K562 (cell line): ENCODE results near the gene PLPPR1. TPM values are rescaled to one million over a fixed set of nuclear protein-coding genes. Genes with fewer than 3 reads are reported as not detected.

Experiments
- BCL6 ChIP-seq: fragments of 250-450 bp; sonication (Bioruptor Pico); IDR thresholded peaks from 2 replicates; pipeline ENCODE4 v1.4.0; 2020
- CBX3 ChIP-seq, 2 experiments: IDR thresholded peaks; 1 replicate in 1 of 2; 2 replicates in 1 of 2; pipeline ENCODE4 v1.6.1; 2012; ENCODE audit warnings: inconsistent platforms in 2 of 2, low read length in 2 of 2, borderline replicate concordance in 1 of 2, control low read depth in 1 of 2
- GTF2F1 ChIP-seq: IDR thresholded peaks from 2 replicates; pipeline ENCODE4 v1.6.1; 2011; ENCODE audit warnings: low read depth, low read length, improper control_type of control experiment
- MAFK ChIP-seq: IDR thresholded peaks from 2 replicates; pipeline ENCODE4 v1.6.1; 2011; ENCODE audit warnings: low read length, improper control_type of control experiment
- MYC ChIP-seq, 2 experiments: fragments of 250-450 bp in 1 of 2; sonication (Bioruptor Pico) in 1 of 2; IDR thresholded peaks; 2 replicates each; pipeline versions ENCODE4 v1.5.1 to v1.6.1; 2012 to 2021; ENCODE audit warnings: low read depth in 2 of 2, borderline replicate concordance in 1 of 2, improper control_type of control experiment in 1 of 2, low read length in 1 of 2, mild to moderate bottlenecking in 1 of 2, moderate library complexity in 1 of 2
- RUNX1 ChIP-seq: sonication (generic); IDR thresholded peaks from 2 replicates; pipeline ENCODE4 v1.6.1; 2016; ENCODE audit warnings: antibody characterized with exemption, low read depth
- ZNF764 ChIP-seq: fragments of 250-450 bp; sonication (Bioruptor Pico); IDR thresholded peaks from 2 replicates; pipeline ENCODE4 v1.4.0; 2020; ENCODE audit warnings: low read depth, mild to moderate bottlenecking, moderate library complexity
- ZSCAN32 ChIP-seq: fragments of 450-650 bp; formaldehyde crosslinking; IDR thresholded peaks from 2 replicates; pipeline ENCODE4 v1.4.0; 2020; ENCODE audit warnings: mild to moderate bottlenecking, moderate library complexity
- polyA plus RNA-seq, 8 experiments: library from polyadenylated mRNA; depleted of rRNA in 4 of 8; stranded (reverse) in 5 of 8; unstranded in 3 of 8; fragments of >200 nt; fragmentation: Nextera tagmentation in 2 of 8; fragmentation: Illumina TruSeq in 1 of 8; extraction: Ambion mirVana in 2 of 8; extraction: Trizol in 1 of 8; gene quantifications; 2 replicates each; pipeline versions ENCODE4 v1.2.1 to v1.2.3, GENCODE V29; 2011 to 2014; ENCODE audit warnings: inconsistent platforms in 1 of 8, missing spikeins in 1 of 8
- total RNA-seq, 7 experiments: library from RNA; depleted of rRNA in 6 of 7; stranded (reverse); fragments of >200 nt in 6 of 7; fragmentation: Illumina TruSeq in 2 of 7; extraction: Trizol in 2 of 7; gene quantifications; 2 replicates each; pipeline versions ENCODE4 v1.2.1 to v1.2.3, GENCODE V29; 2011 to 2021; ENCODE audit warnings: low replicate concordance in 1 of 7
- TF ChIP-seq, protein P1 (sequence below): fragments of 450-650 bp; IDR thresholded peaks from 2 replicates; pipeline ENCODE4 v1.6.1; 2016; ENCODE audit warnings: antibody characterized with exemption
- TF ChIP-seq, protein P2 (sequence below): fragments of 450-650 bp; IDR thresholded peaks from 2 replicates; pipeline ENCODE4 v1.6.1; 2016; ENCODE audit warnings: mild to moderate bottlenecking, moderate library complexity
- TF ChIP-seq, protein P3 (sequence below): fragments of 250-450 bp; sonication (Bioruptor Pico); IDR thresholded peaks from 2 replicates; pipeline ENCODE4 v1.5.0; 2020; ENCODE audit warnings: mild to moderate bottlenecking

Gene PLPPR1
- total and polyA plus RNA-seq, 9 of the 15 experiments (the other 6 are each of a cell fraction or from before 2014, with no cell fraction given), result not detected

DNA sequence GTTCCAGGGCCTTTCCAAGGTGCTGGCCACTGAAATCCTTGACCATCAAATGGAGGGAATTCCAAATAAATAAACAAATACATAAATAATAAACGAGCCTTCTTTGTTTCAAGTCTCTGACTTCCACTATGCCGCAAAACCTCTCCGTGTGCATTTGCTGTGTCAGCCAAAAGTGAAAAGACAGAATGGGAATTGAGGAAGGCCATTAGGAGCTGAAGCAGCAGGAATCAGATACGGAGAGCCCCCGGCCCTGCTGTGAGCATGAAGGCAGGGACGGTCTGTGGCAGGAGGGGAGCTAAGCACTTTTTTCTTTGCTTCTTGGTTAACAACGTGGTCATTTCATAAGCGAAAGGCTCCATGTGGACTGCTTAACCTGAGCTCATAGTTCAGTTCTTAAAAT lies 26.1 kb downstream of the PLPPR1 start (continued):
- TF ChIP-seq, protein P1, sequence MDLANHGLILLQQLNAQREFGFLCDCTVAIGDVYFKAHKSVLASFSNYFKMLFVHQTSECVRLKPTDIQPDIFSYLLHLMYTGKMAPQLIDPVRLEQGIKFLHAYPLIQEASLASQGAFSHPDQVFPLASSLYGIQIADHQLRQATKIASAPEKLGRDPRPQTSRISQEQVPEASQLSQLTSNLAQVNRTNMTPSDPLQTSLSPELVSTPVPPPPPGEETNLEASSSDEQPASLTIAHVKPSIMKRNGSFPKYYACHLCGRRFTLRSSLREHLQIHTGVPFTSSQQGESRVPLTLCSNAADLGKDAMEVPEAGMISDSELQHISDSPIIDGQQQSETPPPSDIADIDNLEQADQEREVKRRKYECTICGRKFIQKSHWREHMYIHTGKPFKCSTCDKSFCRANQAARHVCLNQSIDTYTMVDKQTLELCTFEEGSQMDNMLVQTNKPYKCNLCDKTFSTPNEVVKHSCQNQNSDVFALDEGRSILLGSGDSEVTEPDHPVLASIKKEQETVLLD, result no peak
- TF ChIP-seq GTF2F1 (no peak), ZSCAN32 (CRISPR knock-in tag) (no peak), ZNF764 (CRISPR knock-in tag) (no peak), MAFK (no peak), BCL6 (CRISPR knock-in tag) (no peak), MYC (IDR thresholded peaks at IDR 0.05; ENCODE audit: low read depth, low read length) (no peak), MYC (CRISPR knock-in tag; IDR thresholded peaks at IDR 0.05; ENCODE audit: borderline replicate concordance, low read depth) (no peak), CBX3 (IDR thresholded peaks at IDR 0.05; ENCODE audit: borderline replicate concordance in 1 of 2, low read length in 2 of 2) (no peak), RUNX1 (no peak)
- TF ChIP-seq, protein P2, sequence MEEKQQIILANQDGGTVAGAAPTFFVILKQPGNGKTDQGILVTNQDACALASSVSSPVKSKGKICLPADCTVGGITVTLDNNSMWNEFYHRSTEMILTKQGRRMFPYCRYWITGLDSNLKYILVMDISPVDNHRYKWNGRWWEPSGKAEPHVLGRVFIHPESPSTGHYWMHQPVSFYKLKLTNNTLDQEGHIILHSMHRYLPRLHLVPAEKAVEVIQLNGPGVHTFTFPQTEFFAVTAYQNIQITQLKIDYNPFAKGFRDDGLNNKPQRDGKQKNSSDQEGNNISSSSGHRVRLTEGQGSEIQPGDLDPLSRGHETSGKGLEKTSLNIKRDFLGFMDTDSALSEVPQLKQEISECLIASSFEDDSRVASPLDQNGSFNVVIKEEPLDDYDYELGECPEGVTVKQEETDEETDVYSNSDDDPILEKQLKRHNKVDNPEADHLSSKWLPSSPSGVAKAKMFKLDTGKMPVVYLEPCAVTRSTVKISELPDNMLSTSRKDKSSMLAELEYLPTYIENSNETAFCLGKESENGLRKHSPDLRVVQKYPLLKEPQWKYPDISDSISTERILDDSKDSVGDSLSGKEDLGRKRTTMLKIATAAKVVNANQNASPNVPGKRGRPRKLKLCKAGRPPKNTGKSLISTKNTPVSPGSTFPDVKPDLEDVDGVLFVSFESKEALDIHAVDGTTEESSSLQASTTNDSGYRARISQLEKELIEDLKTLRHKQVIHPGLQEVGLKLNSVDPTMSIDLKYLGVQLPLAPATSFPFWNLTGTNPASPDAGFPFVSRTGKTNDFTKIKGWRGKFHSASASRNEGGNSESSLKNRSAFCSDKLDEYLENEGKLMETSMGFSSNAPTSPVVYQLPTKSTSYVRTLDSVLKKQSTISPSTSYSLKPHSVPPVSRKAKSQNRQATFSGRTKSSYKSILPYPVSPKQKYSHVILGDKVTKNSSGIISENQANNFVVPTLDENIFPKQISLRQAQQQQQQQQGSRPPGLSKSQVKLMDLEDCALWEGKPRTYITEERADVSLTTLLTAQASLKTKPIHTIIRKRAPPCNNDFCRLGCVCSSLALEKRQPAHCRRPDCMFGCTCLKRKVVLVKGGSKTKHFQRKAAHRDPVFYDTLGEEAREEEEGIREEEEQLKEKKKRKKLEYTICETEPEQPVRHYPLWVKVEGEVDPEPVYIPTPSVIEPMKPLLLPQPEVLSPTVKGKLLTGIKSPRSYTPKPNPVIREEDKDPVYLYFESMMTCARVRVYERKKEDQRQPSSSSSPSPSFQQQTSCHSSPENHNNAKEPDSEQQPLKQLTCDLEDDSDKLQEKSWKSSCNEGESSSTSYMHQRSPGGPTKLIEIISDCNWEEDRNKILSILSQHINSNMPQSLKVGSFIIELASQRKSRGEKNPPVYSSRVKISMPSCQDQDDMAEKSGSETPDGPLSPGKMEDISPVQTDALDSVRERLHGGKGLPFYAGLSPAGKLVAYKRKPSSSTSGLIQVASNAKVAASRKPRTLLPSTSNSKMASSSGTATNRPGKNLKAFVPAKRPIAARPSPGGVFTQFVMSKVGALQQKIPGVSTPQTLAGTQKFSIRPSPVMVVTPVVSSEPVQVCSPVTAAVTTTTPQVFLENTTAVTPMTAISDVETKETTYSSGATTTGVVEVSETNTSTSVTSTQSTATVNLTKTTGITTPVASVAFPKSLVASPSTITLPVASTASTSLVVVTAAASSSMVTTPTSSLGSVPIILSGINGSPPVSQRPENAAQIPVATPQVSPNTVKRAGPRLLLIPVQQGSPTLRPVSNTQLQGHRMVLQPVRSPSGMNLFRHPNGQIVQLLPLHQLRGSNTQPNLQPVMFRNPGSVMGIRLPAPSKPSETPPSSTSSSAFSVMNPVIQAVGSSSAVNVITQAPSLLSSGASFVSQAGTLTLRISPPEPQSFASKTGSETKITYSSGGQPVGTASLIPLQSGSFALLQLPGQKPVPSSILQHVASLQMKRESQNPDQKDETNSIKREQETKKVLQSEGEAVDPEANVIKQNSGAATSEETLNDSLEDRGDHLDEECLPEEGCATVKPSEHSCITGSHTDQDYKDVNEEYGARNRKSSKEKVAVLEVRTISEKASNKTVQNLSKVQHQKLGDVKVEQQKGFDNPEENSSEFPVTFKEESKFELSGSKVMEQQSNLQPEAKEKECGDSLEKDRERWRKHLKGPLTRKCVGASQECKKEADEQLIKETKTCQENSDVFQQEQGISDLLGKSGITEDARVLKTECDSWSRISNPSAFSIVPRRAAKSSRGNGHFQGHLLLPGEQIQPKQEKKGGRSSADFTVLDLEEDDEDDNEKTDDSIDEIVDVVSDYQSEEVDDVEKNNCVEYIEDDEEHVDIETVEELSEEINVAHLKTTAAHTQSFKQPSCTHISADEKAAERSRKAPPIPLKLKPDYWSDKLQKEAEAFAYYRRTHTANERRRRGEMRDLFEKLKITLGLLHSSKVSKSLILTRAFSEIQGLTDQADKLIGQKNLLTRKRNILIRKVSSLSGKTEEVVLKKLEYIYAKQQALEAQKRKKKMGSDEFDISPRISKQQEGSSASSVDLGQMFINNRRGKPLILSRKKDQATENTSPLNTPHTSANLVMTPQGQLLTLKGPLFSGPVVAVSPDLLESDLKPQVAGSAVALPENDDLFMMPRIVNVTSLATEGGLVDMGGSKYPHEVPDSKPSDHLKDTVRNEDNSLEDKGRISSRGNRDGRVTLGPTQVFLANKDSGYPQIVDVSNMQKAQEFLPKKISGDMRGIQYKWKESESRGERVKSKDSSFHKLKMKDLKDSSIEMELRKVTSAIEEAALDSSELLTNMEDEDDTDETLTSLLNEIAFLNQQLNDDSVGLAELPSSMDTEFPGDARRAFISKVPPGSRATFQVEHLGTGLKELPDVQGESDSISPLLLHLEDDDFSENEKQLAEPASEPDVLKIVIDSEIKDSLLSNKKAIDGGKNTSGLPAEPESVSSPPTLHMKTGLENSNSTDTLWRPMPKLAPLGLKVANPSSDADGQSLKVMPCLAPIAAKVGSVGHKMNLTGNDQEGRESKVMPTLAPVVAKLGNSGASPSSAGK, result no peak
- TF ChIP-seq, protein P3, sequence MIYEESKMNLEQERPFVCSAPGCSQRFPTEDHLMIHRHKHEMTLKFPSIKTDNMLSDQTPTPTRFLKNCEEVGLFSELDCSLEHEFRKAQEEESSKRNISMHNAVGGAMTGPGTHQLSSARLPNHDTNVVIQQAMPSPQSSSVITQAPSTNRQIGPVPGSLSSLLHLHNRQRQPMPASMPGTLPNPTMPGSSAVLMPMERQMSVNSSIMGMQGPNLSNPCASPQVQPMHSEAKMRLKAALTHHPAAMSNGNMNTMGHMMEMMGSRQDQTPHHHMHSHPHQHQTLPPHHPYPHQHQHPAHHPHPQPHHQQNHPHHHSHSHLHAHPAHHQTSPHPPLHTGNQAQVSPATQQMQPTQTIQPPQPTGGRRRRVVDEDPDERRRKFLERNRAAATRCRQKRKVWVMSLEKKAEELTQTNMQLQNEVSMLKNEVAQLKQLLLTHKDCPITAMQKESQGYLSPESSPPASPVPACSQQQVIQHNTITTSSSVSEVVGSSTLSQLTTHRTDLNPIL (CRISPR knock-in tag), result no peak
